ENCODE results near the gene HOXD10.
A peak's percentile ranks its signal among the peaks of the same experiment; 100 is the strongest.

The HOXD10 gene

GRCh38 chr2:176107731-176108181, 8.8 kb upstream of the HOXD10 start:
- DNase-seq: no peak

- DNase-seq: no peak
Observed at GRCh38 chr2:176109192-176109901, 7.2 kb upstream of the HOXD10 start.

GRCh38 chr2:176109946-176110345, 6.6 kb upstream of the HOXD10 start:
- DNase-seq: no peak

- no peak for DNase-seq
Observed at GRCh38 chr2:176110415-176111308, 5.9 kb upstream of the HOXD10 start.

GRCh38 chr2:176111309-176111663, 5.3 kb upstream of the HOXD10 start:
- DNase-seq: peak; percentile 55

- no peak for DNase-seq
Observed at GRCh38 chr2:176111846-176112374, 4.7 kb upstream of the HOXD10 start.

- DNase-seq: no peak
Observed at GRCh38 chr2:176112375-176113302, 3.9 kb upstream of the HOXD10 start.

- peak; percentile 77 for DNase-seq
Observed at GRCh38 chr2:176114120-176114929, 2.3 kb upstream of the HOXD10 start.

GRCh38 chr2:176114930-176115625, 1.5 kb upstream of the HOXD10 start:
- DNase-seq: no peak

GRCh38 chr2:176117162-176117822, 714 bp downstream of the HOXD10 start:
- DNase-seq: no peak

GRCh38 chr2:176117823-176118371, 1.3 kb downstream of the HOXD10 start:
- DNase-seq: no peak

GRCh38 chr2:176118601-176119339, 2.2 kb downstream of the HOXD10 start:
- no peak for DNase-seq

- no peak for DNase-seq
Observed at GRCh38 chr2:176120364-176121189, 4.0 kb downstream of the HOXD10 start.

- no peak for DNase-seq
Observed at GRCh38 chr2:176121190-176122051, 4.8 kb downstream of the HOXD10 start.

- no peak for DNase-seq
Observed at GRCh38 chr2:176122052-176122682, 5.6 kb downstream of the HOXD10 start.

- DNase-seq: no peak
Observed at GRCh38 chr2:176122683-176123410, 6.3 kb downstream of the HOXD10 start, which contains the start of gene HOXD9. Gene HOXD9, plus strand, starts transcription at chr2:176122719. Its CDS starts 50 bp downstream, at chr2:176122769.
